GM19043 (cell line): Measurements from ENCODE around the gene HPS4.
"Not testable (repeated sequence)": the region's sequence is repeated elsewhere in the genome, so short reads cannot be mapped to it uniquely, and the experiment has no call there.

Experiments used
- ATAC-seq: cut with Tn5 transposase; IDR thresholded peaks from one replicate; pipeline ENCODE4 v1.9.1; 2021; ENCODE audit warnings: low read depth; ENCODE audit not compliant: unreplicated experiment

The HPS4 gene

DNA sequence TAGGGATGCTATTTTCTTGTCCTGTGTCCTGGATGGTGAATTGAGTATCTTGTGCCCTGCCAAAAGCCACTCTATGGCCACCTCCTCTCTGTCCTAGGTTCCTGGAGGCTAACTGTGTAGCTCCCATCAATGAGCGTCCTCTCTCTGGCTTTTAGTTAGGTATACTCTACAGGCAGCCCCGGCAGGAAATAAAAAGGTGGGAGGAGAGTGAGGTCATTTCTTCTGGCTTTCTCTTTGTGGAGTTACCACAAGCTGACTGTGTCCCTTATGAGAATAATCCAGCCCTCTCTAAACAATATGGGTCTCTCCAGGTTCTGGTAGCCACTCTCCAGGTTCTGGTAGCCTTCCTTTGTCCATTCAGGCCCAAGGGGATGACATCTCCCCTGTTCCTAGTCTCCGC, 66.2 kb downstream of the HPS4 start:
- no peak for ATAC-seq

DNA sequence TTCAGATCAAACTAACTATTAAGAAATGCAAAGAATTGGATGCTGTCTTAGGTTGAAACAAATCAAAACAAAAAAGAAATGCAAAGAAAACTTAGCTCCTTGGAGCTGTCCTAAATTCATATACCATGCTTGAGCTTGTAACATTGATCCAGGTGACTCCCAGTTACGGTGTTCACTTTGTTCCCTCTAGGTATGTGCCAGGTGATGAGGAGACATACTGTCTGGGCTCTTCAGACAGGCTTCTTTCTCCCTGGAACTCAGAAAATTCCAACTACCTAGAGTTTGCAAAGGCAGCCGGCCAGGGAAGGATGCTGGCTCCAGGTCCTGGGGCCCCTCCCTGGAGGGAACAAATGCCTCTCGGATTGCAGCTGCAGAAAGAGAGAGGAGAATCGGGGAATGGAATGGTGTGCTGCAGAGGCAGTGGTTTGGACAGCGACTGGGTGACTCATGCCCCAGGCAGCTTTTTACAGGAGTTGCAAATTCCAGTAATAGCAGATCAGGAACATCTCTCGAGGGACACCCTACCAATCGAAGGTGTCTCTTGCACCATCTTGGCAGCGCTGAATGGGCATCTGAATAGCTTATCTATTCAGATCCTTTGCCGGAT, 66.8 kb downstream of the HPS4 start:
- ATAC-seq: no peak

DNA sequence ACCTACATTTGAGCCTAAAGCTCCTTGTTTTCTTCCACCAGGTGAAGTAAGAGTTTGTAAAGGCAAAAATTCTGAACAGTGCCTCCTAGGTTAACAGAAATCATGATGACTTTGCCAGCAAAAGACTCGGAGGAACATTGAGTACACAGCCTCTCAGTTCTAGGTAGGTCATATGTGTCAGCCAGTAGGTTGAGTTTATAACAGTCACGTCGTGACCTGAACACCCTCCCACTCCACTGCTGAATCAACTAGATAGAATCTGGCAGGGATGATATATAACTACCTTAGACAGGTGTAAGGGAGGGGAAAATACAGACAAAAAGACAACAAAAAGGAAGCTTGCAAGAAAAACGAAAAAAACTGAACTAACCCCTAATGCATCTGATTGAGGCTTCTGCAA, 67.3 kb downstream of the HPS4 start:
- ATAC-seq: no peak

DNA sequence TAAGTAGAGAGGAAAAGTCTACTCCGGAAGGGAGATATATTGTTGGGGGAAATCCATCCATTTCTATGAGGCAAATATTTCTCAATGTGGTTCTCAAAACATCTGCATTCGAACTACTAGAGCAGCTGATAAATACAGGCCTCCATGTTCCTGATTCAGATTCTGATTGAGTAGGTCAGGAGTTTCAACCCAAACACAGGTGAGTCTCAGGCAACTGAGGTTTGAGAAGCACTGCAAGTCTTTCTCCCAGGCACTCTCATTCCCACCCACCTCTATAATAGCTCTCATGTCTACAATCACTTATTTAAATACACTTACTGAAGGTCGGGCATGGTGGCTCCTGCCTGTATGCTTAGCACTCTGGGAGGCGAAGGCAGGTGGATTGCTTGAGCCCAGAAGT, 69.2 kb downstream of the HPS4 start:
- ATAC-seq: no peak

DNA sequence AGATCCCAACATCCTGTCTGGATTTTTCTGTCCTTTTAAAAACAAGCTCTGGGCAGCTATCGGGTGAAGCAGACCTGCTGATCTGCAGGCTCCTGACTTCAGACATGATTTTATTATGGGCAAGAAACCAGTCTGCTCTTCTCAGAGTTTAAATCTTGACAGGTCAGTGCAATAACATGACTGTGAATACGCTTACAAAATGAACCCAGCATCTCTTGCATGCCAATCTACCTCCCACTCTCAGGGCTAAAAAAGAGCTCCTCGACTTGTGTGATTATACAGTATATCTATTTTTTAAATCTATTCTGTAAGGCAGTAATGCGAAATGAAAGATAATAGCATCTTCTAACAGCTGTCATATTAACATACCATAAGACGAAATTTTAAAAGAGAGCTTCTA, 73.2 kb downstream of the HPS4 start:
- no peak for ATAC-seq

DNA sequence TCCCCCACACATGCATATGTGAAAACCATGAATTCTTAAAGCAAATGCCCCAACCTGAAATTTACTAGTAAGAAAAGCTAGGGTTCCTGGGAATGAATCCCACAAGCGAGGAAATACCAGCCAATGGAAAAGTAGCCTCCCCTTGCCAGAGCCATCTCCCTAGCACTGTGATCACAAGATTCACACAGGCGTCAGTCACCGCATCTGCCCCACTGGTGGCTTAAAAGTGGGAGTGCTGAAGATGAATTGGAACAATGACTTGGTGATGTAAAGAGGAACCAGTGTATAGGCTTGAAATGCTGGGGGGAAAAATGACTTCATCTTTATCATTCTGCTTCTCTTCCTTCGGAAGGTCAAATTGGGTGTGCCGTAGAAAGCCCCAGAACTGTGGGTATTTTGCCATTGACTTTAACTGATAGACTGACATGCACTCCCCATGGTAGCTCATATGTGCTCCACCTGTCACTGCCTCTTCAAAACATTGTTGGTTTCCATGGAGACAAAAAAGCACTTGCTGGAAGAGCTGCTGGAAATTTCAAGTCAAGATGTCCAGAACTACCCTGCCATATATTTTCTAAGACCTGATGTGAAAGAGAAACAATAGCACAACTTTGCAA, 73.8 kb downstream of the HPS4 start:
- no peak for ATAC-seq

DNA sequence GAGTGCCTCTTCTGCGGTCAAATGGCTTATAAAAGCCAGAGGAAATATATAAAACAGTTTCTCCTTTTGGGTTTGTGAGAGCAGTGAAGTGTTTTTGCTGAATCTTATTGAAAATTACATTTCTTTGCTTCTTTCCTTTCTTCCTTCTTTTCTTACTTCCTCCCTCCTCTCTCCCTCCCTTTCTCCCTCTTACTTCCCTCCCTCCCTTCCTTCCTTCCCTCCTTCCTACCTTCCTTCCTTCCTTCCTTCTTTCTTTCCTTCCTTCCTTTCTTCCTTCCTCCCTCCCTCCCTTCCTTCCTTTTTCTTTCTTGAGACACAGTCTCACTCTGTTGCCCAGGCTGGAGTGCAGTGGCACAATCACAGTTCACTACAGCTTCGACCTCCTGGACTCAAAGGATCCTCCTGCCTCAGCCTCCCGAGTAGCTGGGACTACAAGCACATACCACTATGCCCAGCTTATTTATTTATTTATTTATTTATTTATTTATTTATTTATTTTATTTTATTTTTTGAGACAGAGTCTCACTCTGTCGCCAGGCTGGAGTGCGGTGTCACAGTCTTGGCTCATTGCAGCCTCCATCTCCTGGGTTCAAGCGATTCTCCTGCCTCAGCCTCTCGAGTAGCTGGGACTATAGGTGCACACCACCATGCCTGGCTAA, 74.9 kb downstream of the HPS4 start:
- ATAC-seq: not testable (repeated sequence)

DNA sequence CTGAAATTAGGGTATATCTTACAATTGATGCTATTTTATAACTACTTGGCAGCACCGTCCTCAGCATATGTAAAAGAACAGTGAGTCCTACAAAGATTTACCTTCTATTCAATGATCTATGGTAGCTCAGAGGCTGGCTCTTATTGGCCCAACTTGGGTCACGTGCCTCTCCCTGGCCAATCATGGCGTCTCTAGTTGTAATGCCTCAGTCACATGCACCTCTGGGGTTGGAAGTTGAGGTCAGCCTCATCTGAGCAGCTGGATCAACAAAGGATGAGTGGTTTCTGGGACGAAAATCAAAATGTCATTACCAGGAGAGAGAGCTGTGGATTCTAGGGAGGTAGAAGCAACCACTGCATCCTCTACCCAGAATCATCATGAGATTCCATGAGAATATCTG, 77.5 kb downstream of the HPS4 start:
- ATAC-seq: no peak

DNA sequence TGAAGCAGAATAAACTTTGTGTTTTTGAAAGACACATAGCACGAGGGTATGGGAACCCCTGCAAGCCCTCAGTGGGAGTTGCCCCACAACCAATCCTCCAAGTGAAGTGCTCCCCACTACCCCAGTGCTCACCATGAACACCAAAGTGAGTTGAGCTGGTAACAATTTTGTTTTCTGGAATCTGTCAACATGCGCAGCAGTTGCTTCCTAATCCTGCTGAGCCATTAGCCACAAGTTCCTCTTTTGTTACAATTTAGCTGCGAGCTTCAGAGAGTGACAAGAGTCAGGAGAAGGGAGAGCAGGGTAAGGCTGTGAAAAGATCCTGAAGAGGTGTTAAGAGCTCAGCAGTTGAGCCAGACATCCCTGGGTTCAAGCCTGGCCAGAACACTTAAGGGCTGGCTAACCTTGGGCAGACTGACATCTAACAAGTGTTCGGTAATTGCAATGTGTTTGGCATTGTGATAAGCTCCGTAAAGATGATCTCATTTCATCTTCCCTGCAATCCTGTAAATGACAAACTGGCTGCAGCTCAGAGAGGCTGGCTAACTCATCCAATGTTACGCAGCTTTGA, 78.6 kb downstream of the HPS4 start:
- ATAC-seq: no peak

DNA sequence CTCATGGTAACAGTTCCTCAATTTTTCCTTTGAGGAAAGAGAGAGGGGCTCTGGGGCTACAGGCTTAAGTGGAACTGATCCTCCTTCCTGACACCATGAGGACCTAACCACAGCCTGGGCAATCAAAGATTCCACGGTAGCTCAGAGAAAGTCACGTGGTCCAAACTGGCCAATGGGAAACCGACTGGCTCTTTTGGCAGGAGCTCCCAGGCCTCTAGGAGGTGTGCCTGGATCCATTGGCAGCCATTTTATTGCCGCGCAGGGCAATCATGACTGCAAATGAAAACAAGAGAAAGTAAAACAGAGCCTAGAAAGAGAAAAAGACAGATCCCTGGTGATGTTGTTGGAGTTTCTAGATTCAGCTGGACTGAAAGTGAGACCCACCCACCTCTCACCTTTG, 81.9 kb downstream of the HPS4 start:
- no peak for ATAC-seq
